GM12892 (cell line): ENCODE results near the gene MAP3K21.

Source experiments
- DNase-seq: peaks from one replicate; pipeline ENCODE4 v3.0.0; 2011; ENCODE audit not compliant: insufficient read length
- FAIRE-seq: peaks from 2 replicates; lab custom pipeline; 2011; peaks lifted over from hg19 to GRCh38; lab: Jason Lieb, UNC
- POLR2A ChIP-seq: IDR thresholded peaks from 2 replicates; pipeline ENCODE4 v1.6.1; 2011; ENCODE audit warnings: low read depth, low read length, control low read depth
- POLR2AphosphoS5 ChIP-seq: IDR thresholded peaks from 2 replicates; pipeline ENCODE4 v1.6.1; 2011; ENCODE audit warnings: low read depth, low read length, control low read depth
- TAF1 ChIP-seq: IDR thresholded peaks from 2 replicates; pipeline ENCODE4 v1.6.1; 2011; ENCODE audit warnings: low read depth, mild to moderate bottlenecking, control low read depth, low read length, borderline replicate concordance

The MAP3K21 gene

DNA sequence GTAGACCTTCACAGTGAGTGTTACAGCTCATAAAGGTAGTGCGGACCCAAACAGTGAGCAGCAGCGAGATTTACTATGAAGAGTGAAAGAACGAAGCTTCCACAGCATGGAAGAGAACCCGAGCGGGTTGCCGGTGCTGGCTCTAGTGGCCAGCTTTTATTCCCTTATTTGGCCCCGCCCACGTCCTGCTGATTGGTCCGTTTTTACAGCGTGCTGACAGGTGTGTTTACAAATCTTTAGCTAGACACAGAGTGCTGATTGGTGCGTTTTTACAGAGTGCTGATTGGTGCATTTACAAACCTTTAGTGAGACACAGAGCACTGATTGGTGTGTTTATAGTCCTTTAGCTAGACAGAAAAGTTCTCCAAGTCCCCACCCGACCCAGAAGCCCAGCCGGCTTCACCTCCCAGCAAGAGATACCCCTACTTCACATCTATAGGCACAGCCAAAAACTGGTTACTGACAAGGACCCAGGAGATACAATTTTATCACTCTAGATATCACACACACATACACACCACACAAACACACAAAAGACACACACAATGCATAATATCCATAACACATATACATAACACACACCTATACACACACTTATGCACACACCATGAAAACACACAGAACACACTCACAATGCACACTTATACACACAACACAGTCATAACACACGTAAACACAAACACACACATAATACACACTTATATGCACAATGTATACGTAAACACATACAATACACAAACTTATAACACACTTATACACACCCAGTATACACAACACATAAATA is 68.5 kb downstream of the MAP3K21 start:
- DNase-seq: no peak
- TF ChIP-seq TAF1 (no peak), POLR2AphosphoS5 (no peak), POLR2A (no peak)
- FAIRE-seq: no peak

DNA sequence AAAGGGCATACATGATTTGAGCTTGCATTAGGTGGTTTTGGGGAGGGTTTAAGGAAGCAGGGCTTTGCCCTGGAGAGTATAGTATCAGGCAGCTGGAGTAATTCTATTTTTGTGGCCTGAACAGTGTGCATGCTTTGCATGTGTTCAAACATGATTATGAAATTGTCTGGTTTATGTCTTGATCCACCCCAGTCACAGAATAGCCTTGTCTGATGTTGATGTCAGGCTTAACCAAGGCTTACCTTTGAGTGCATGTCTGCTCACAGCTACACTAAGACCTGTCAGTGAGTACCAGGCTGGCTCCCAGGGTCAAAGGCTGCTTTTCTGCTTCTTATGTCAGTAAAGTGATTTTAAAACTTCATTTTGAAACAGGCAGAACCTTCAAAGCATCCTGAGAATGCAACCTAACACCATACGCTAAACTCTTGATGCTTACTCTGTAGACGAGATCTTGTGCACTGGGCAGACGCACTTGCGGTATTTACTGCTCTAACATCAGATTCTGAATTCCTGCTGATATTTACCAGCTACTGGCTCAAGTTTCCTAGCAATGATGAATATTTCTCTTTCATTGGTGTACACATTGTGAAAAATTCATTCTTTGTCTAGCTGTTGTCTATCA is 78.9 kb downstream of the MAP3K21 start:
- FAIRE-seq (no peak), DNase-seq (no peak)
- TF ChIP-seq POLR2AphosphoS5 (no peak), POLR2A (no peak), TAF1 (no peak)

- DNase-seq (no peak), FAIRE-seq (no peak)
- TF ChIP-seq POLR2A (no peak), POLR2AphosphoS5 (no peak), TAF1 (no peak)
These were observed 79.6 kb downstream of the MAP3K21 start for GRCh38 chr1:233406994-233407631.

DNA sequence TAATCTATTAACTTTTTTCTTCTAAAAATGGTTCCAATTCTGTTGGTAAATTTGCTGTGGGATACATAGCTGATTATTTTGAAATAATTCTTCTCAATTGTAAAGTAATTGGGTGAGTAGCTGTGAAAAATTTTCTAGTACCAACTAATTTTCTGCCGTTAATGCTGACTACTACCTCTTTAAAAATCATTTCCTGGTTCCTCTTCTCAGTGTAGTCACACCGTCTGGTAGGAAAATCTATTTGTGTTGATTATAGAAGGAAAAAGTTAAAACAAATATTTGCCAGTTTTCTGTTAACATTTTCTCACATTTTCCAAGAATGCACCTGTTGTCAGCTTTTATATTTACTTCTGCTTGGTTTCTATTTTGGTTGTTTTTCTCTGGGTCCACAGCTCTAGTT is 82.0 kb downstream of the MAP3K21 start:
- TF ChIP-seq TAF1 (no peak), POLR2A (no peak), POLR2AphosphoS5 (no peak)
- DNase-seq (no peak), FAIRE-seq (no peak)

- DNase-seq (no peak), FAIRE-seq (no peak)
- no peak for TF ChIP-seq POLR2A
- TF ChIP-seq TAF1: no peak
- TF ChIP-seq POLR2AphosphoS5: no peak
These were observed 83.4 kb downstream of the MAP3K21 start for GRCh38 chr1:233410906-233411305.

GRCh38 chr1:233412812-233413211 is 85.3 kb downstream of the MAP3K21 start:
- FAIRE-seq (no peak), DNase-seq (no peak)
- no peak for TF ChIP-seq TAF1
- no peak for TF ChIP-seq POLR2A
- TF ChIP-seq POLR2AphosphoS5: no peak

DNA sequence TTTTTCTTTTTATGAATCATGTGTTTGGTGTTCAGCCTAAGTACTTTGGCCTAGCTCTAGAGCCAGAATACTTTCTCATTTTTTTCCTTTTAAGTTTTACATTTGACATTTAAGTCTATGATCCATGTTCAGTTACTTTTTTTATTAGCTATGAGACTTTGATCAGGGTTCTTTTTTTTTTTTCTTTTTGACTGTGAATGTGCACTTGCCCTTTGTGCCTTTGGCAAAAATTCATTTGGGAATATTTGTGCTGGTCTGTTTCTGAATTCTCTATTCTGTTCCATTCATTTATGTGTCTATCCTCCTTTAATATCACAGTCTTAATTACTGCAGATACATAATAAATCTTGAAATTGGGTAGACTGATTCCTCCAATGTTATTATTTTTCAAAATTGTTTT is 93.8 kb downstream of the MAP3K21 start:
- TF ChIP-seq POLR2A (no peak), POLR2AphosphoS5 (no peak), TAF1 (no peak)
- no peak for DNase-seq
- FAIRE-seq: no peak

- FAIRE-seq (no peak), DNase-seq (no peak)
- TF ChIP-seq POLR2AphosphoS5 (no peak), TAF1 (no peak), POLR2A (no peak)
These were observed 97.3 kb downstream of the MAP3K21 start for GRCh38 chr1:233424779-233425178.

DNA sequence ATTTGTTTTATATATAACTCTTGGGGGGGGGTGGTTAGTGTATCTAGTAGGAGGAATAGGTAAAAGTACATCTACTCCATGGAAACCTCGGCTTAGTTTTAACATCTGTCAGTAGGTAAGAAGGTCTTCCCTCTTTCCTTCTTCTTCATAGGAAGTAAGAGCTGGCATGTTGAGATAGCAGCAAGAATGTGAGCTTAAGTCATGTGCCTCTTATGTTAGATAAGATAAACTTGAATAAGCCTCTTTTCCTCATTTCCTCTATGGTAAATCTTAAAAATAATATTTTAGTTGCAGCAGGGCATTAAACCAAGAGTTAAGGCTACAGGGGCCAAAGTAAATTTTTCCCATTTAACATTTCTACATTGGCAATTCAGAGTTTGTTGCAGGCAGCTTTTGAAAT is 100.4 kb downstream of the MAP3K21 start:
- DNase-seq: no peak
- FAIRE-seq: no peak
- TF ChIP-seq POLR2AphosphoS5: no peak
- no peak for TF ChIP-seq POLR2A
- TF ChIP-seq TAF1: no peak

DNA sequence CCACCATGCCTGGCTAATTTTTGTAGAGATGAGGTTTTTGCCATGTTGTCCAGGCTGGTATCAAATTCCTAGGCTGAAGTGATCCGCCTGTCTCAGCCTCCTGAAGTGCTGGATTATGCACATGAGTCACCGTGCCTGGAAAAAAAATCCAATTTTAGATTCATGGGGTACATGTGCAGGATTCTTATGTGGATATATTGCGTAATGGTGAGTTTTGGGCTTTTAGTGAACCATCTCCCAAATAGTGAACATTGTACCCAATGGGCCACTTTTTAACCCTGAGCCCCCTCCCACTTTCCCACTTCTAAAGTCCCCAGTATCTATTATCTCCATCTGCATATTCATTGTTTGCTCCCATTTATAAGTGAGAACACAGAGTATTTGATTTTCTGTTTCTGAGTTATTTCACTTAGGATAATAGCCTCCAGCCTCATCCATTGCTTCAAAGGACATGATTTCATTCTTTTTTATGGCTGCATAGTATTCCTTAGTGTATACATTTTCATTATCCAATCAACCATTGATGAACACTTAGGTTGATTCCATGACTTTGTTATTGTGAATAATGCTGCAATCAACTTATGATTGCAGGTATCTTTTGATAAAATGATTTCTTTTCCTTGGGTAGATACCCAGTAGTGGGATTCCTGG is 104.4 kb downstream of the MAP3K21 start:
- FAIRE-seq (no peak), DNase-seq (no peak)
- no peak for TF ChIP-seq POLR2A

DNA sequence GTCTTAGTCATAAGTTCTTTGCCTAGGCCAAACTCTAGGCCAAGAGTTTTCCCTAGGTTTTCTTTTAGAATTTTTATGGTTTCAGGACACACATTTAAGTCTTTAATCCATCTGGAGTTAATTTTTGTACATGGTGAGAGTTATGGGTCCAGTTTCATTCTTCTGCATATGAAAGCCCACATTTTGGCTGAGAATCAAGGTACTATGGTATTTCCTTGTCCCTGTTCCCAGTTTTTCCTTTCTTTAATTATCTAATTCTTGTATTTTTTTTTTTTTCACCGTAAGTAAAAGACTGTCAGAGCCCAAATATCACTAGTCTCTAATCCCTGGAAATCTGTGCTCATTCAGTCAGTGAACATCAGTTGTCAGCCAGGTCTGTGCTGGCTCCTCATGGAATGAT is 105.4 kb downstream of the MAP3K21 start:
- FAIRE-seq (no peak), DNase-seq (no peak)
- TF ChIP-seq POLR2AphosphoS5 (no peak), TAF1 (no peak), POLR2A (no peak)
